HCT116 (cell line): Measurements from ENCODE around the gene WDR48. TPM values are rescaled to one million over a fixed set of nuclear protein-coding genes. Genes with fewer than 3 reads are reported as not detected.

ENCODE experiments used
- ATAC-seq: fragments of 200-7000 bp; cut with Tn5 transposase; 2 replicates; pipeline ENCODE4 v1.9.1; 2020; ENCODE audit warnings: mild to moderate bottlenecking, moderate library complexity
- BruUV-seq: library from RNA; stranded (reverse); fragments of 400-500 nt; replicated peaks from 2 replicates; lab custom pipeline; 2021; lab: Mats Ljungman, UMichigan
- CTCF ChIA-PET: fragments of 300-600 bp; sonication (Branson Sonifier 250); formaldehyde crosslinking; loops from one replicate; lab custom pipeline; 2021; ENCODE audit warnings: antibody characterized with exemption; lab: Charles Lee
- POLR2A ChIA-PET: fragments of 300-600, 350-600 bp; sonication (Branson Sonifier 250); formaldehyde crosslinking; loops from one replicate; lab custom pipeline; 2021; ENCODE audit warnings: antibody characterized with exemption; lab: Charles Lee
- RAD21 ChIA-PET, 2 experiments: fragments of 300-600 bp; sonication (Branson Sonifier 250); formaldehyde crosslinking; loops; one replicate each; lab custom pipeline; 2023; ENCODE audit warnings: low total read pairs in 2 of 2; ENCODE audit not compliant: uncharacterized antibody in 2 of 2, unreplicated experiment in 2 of 2, low non-redundant PET in 1 of 2; lab: Charles Lee
- DNase-seq: peaks from one replicate; pipeline ENCODE4 v3.0.0-alpha.2; 2010; ENCODE audit warnings: low read depth, low spot score
- H2AFZ ChIP-seq: fragments of 200-600 bp; shearing (Covaris generic), sonication (generic); 2 replicates; pipeline ENCODE4 v1.6.1; 2017; ENCODE audit warnings: low read depth, mixed run types, mixed read lengths, antibody characterized with exemption, low read length; ENCODE audit not compliant: poor library complexity, severe bottlenecking
- H3K27ac ChIP-seq: 2 replicates; pipeline ENCODE4 v1.5.1; 2012; ENCODE audit warnings: low read depth, low read length
- H3K27me3 ChIP-seq: fragments of 200-600 bp; sonication (generic); 2 replicates; pipeline ENCODE4 v1.6.1; 2016; ENCODE audit warnings: mixed run types, low read length, mixed read lengths; ENCODE audit not compliant: insufficient read depth
- H3K36me3 ChIP-seq, 2 experiments: fragments of 200-500 bp in 1 of 2; fragments of 200-600 bp in 1 of 2; sonication (Bioruptor generic) in 1 of 2; sonication (generic) in 1 of 2; 2 replicates each; pipeline versions ENCODE4 v1.5.1 to v1.6.1; 2014 to 2016; ENCODE audit warnings: low read length in 2 of 2, inconsistent platforms in 1 of 2, mixed read lengths in 1 of 2, mixed run types in 1 of 2; ENCODE audit not compliant: insufficient read depth in 2 of 2, control insufficient read depth in 1 of 2
- H3K4me1 ChIP-seq, 2 experiments: fragments of 200-600 bp in 1 of 2; sonication (generic) in 1 of 2; 2 replicates each; pipeline versions ENCODE4 v1.5.1 to v1.6.1; 2012 to 2017; ENCODE audit warnings: low read length in 2 of 2, inconsistent platforms in 1 of 2, mild to moderate bottlenecking in 1 of 2, mixed read lengths in 1 of 2, mixed run types in 1 of 2, moderate library complexity in 1 of 2; ENCODE audit not compliant: insufficient read depth in 2 of 2, control insufficient read depth in 1 of 2
- H3K4me2 ChIP-seq: fragments of 200-600 bp; sonication (generic); 2 replicates; pipeline ENCODE4 v1.6.1; 2017; ENCODE audit warnings: mixed run types, low read length, mixed read lengths
- H3K4me3 ChIP-seq, 2 experiments: fragments of 200-600 bp in 1 of 2; sonication (generic) in 1 of 2; replicated peaks in 1 of 2; 2 replicates each; pipeline ENCODE4 v1.5.1; 2011 to 2016; ENCODE audit warnings: low read length in 2 of 2, control low read depth in 1 of 2, low read depth in 1 of 2, mild to moderate bottlenecking in 1 of 2, mixed read lengths in 1 of 2, mixed run types in 1 of 2
- H3K79me2 ChIP-seq: fragments of 200-600 bp; sonication (generic); 2 replicates; pipeline ENCODE4 v1.6.1; 2017; ENCODE audit warnings: mild to moderate bottlenecking, mixed run types, low read length, moderate library complexity, mixed read lengths; ENCODE audit not compliant: insufficient read depth
- H3K9ac ChIP-seq: fragments of 200-600 bp; sonication (generic); 2 replicates; pipeline ENCODE4 v1.6.1; 2016; ENCODE audit warnings: low read length, mixed read lengths
- H3K9me2 ChIP-seq: fragments of 200-600 bp; sonication (generic), shearing (Covaris generic); 2 replicates; pipeline ENCODE4 v1.6.1; 2017; ENCODE audit warnings: mixed run types, mild to moderate bottlenecking, moderate library complexity; ENCODE audit not compliant: insufficient read depth
- H3K9me3 ChIP-seq, 2 experiments: fragments of 200-500 bp in 1 of 2; fragments of 200-600 bp in 1 of 2; sonication (Bioruptor generic) in 1 of 2; sonication (generic) in 1 of 2; 2 replicates each; pipeline ENCODE4 v1.6.1; 2014 to 2017; ENCODE audit warnings: low read length in 2 of 2, mixed read lengths in 2 of 2, inconsistent platforms in 1 of 2, low read depth in 1 of 2, mild to moderate bottlenecking in 1 of 2, mixed run types in 1 of 2, moderate library complexity in 1 of 2; ENCODE audit not compliant: control insufficient read depth in 1 of 2, insufficient read depth in 1 of 2
- H4K20me1 ChIP-seq: fragments of 200-600 bp; sonication (generic), shearing (Covaris generic); 2 replicates; pipeline ENCODE4 v1.6.1; 2017; ENCODE audit warnings: mixed run types, mild to moderate bottlenecking, moderate library complexity; ENCODE audit not compliant: insufficient read depth
- ATF3 ChIP-seq: IDR thresholded peaks from 2 replicates; pipeline ENCODE4 v1.6.1; 2012
- CBX3 ChIP-seq: IDR thresholded peaks from 2 replicates; pipeline ENCODE4 v1.6.1; 2012; ENCODE audit warnings: low read depth
- ELF1 ChIP-seq: IDR thresholded peaks from 2 replicates; pipeline ENCODE4 v1.6.1; 2012; ENCODE audit warnings: low read depth, borderline replicate concordance
- JUND ChIP-seq: IDR thresholded peaks from 2 replicates; pipeline ENCODE4 v1.6.1; 2012
- MAX ChIP-seq: IDR thresholded peaks from 2 replicates; pipeline ENCODE4 v1.6.1; 2012
- POLR2A ChIP-seq: IDR thresholded peaks from 2 replicates; pipeline ENCODE4 v1.7.0; 2011; ENCODE audit warnings: borderline replicate concordance; ENCODE audit not compliant: insufficient read depth, insufficient read length; ENCODE audit errors: extremely low read depth
- POLR2AphosphoS5 ChIP-seq: IDR thresholded peaks from 2 replicates; pipeline ENCODE4 v1.6.1; 2011; ENCODE audit warnings: mild to moderate bottlenecking, low read depth, low read length, moderate library complexity
- RAD21 ChIP-seq: IDR thresholded peaks from 2 replicates; pipeline ENCODE4 v1.6.1; 2012; ENCODE audit warnings: low read depth, mild to moderate bottlenecking
- SIN3A ChIP-seq: IDR thresholded peaks from 2 replicates; pipeline ENCODE4 v1.6.1; 2012; ENCODE audit warnings: low read depth
- SRF ChIP-seq: IDR thresholded peaks from 2 replicates; pipeline ENCODE4 v1.6.1; 2012; ENCODE audit warnings: low read depth
- YY1 ChIP-seq: IDR thresholded peaks from 2 replicates; pipeline ENCODE4 v1.6.1; 2011; ENCODE audit warnings: low read length, low read depth, moderate library complexity, mild to moderate bottlenecking; ENCODE audit not compliant: insufficient replicate concordance; ENCODE audit errors: extremely low read depth
- ZBTB33 ChIP-seq: IDR thresholded peaks from 2 replicates; pipeline ENCODE4 v1.6.1; 2011; ENCODE audit warnings: mild to moderate bottlenecking, low read length, moderate library complexity; ENCODE audit not compliant: insufficient replicate concordance; ENCODE audit errors: extremely low read depth
- ZFX ChIP-seq: fragments of 450-650 bp; IDR thresholded peaks from 2 replicates; pipeline ENCODE4 v1.6.1; 2017
- intact Hi-C: fragments of 100-400 bp; cut with micrococcal nuclease; formaldehyde crosslinking; loops from 2 replicates; pipeline ENCODE4 v1.10.0; 2022
- total RNA-seq: library from RNA; stranded (reverse); gene quantifications from one replicate; pipeline ENCODE4 v1.2.1, GENCODE V29; 2021; ENCODE audit not compliant: unreplicated experiment
- TF ChIP-seq, protein P1 (sequence below): IDR thresholded peaks from 2 replicates; pipeline ENCODE4 v1.6.1; 2012; ENCODE audit warnings: low read depth

The WDR48 gene
- total RNA-seq, 1 experiment from 2014 or later, result 35.6 TPM

- Histone ChIP-seq H4K20me1 (no peaks in the 10 kb centered on the region), H3K36me3 (no peaks in the 10 kb centered on the region), H3K9ac (no peak overlapping the region), H3K79me2 (no peaks in the 10 kb centered on the region), H3K9me3 (no peaks in the 10 kb centered on the region), H3K4me3 (no peak overlapping the region), H2AFZ (no peak overlapping the region), H3K27me3 (0 out of 2 replicates have a peak, but pooled peaks cover 4% of the 10 kb centered on the region), H3K4me1 (no peaks in the 10 kb centered on the region), H3K27ac (no peak overlapping the region), H3K9me2 (no peaks in the 10 kb centered on the region), H3K4me2 (no peak overlapping the region)
- ChIA-PET RAD21 (no interaction called here), CTCF (no interaction called here), POLR2A (no interaction called here)
- no peak for DNase-seq
- intact Hi-C loops, result loop anchor here (10.0 kb wide), 1 partner anchor 480 kb away; no protein-coding TSS in a partner anchor
- BruUV-seq, result no TSS peak
- TF ChIP-seq POLR2AphosphoS5, result no peak
- TF ChIP-seq SIN3A, result no peak
- no peak for TF ChIP-seq ATF3
- TF ChIP-seq ZFX, result no peak
- TF ChIP-seq JUND, result no peak
- no peak for TF ChIP-seq ELF1
- TF ChIP-seq POLR2A, result no peak
- no peak for TF ChIP-seq MAX
- no peak for TF ChIP-seq RAD21
- no peak for ATAC-seq
Measured at GRCh38 chr3:39005295-39005694, 46.5 kb upstream of the WDR48 start.

- ChIA-PET POLR2A (no interaction called here), CTCF (interaction anchor here (3.2 kb wide), 1 partner anchor 11 kb away, joined by 12 read pairs; no protein-coding TSS in a partner anchor), RAD21 (no interaction called here)
- no peak overlapping the region for H3K27ac ChIP-seq
- no peaks in the 10 kb centered on the region for H3K36me3 ChIP-seq
- H3K79me2 ChIP-seq, result no peaks in the 10 kb centered on the region
- BruUV-seq, result no TSS peak
- intact Hi-C loops, result no loop called here
- H2AFZ ChIP-seq, result no peak overlapping the region
- no peak overlapping the region for H3K4me3 ChIP-seq
- no peak for ATAC-seq
- H3K9me2 ChIP-seq, result no peaks in the 10 kb centered on the region
- 0 out of 2 replicates have a peak, but pooled peaks cover 3% of the 10 kb centered on the region for H3K27me3 ChIP-seq
- no peak overlapping the region for H3K4me2 ChIP-seq
- H3K4me1 ChIP-seq, result no peaks in the 10 kb centered on the region
- no peaks in the 10 kb centered on the region for H3K9me3 ChIP-seq
- H3K9ac ChIP-seq, result no peak overlapping the region
- no peaks in the 10 kb centered on the region for H4K20me1 ChIP-seq
- no peak for DNase-seq
- no peak for TF ChIP-seq JUND
- no peak for TF ChIP-seq YY1
- no peak for TF ChIP-seq SRF
- no peak for TF ChIP-seq ZFX
- TF ChIP-seq MAX, result no peak
- TF ChIP-seq ATF3, result no peak
- TF ChIP-seq ZBTB33, result no peak
- TF ChIP-seq, protein P1, sequence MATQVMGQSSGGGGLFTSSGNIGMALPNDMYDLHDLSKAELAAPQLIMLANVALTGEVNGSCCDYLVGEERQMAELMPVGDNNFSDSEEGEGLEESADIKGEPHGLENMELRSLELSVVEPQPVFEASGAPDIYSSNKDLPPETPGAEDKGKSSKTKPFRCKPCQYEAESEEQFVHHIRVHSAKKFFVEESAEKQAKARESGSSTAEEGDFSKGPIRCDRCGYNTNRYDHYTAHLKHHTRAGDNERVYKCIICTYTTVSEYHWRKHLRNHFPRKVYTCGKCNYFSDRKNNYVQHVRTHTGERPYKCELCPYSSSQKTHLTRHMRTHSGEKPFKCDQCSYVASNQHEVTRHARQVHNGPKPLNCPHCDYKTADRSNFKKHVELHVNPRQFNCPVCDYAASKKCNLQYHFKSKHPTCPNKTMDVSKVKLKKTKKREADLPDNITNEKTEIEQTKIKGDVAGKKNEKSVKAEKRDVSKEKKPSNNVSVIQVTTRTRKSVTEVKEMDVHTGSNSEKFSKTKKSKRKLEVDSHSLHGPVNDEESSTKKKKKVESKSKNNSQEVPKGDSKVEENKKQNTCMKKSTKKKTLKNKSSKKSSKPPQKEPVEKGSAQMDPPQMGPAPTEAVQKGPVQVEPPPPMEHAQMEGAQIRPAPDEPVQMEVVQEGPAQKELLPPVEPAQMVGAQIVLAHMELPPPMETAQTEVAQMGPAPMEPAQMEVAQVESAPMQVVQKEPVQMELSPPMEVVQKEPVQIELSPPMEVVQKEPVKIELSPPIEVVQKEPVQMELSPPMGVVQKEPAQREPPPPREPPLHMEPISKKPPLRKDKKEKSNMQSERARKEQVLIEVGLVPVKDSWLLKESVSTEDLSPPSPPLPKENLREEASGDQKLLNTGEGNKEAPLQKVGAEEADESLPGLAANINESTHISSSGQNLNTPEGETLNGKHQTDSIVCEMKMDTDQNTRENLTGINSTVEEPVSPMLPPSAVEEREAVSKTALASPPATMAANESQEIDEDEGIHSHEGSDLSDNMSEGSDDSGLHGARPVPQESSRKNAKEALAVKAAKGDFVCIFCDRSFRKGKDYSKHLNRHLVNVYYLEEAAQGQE, result no peak
- TF ChIP-seq ELF1, result no peak
- no peak for TF ChIP-seq CBX3
Measured at GRCh38 chr3:39011191-39011736, 40.6 kb upstream of the WDR48 start.
